Activated CD4-positive, alpha-beta T cell treated with anti-CD3 and anti-CD28 coated beads, Interleukin-2, Interleukin-6, amounts not matched to agents 100 ng/mL and 50 ng/mL, durations not matched to agents 16 hours and 8 hours (primary cell): ENCODE data around the gene DYSF.

ENCODE experiments used
- DNase-seq: peaks from one replicate; pipeline ENCODE4 v3.0.0-alpha.2; 2020

The DYSF gene

DNA sequence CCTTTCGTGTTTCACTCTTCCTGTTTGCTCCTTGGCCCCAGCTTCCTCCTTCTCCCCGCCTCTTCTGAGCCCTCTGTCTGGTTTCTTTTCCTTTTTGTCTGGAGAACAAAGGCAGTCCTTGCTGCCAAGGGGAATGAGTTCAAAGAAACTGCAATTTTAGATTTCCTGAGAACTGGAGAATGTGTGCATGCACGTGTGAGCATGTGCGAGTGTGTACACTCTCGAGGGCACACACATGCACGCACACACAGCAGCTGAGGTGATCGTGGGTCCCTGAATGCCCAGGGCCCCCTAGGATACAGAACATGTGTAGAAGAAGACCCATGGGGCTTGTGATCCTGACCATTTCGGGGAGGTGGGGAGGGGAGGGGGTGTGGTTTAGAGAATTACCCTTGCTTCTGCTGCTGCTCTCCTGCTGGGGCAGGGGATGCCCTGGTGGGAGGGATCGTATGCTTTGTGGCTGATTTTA is 151.8 kb downstream of the DYSF start:
- no peak for DNase-seq

- DNase-seq: no peak
Observed at GRCh38 chr2:71605781-71606241, 152.4 kb downstream of the DYSF start.

DNA sequence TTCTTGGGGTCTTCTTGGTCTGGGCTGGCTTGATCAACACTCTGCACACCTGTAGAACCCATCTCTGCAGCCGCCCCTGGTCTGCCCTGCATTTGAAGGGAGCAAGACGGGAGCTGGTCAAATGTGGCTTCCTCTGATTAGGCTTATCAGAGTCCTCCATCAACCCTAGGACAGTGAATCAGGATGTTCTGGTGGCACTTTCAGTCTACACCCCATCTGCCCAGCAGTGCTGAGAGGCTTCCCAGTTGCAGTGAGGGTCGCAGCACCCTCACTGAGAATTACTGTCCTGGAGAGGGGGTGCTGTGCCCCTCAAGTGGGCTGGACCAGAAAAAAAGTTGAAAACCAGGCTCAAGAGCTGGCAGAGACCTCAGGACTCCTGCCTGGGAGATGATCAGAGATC is 152.9 kb downstream of the DYSF start:
- no peak for DNase-seq

DNA sequence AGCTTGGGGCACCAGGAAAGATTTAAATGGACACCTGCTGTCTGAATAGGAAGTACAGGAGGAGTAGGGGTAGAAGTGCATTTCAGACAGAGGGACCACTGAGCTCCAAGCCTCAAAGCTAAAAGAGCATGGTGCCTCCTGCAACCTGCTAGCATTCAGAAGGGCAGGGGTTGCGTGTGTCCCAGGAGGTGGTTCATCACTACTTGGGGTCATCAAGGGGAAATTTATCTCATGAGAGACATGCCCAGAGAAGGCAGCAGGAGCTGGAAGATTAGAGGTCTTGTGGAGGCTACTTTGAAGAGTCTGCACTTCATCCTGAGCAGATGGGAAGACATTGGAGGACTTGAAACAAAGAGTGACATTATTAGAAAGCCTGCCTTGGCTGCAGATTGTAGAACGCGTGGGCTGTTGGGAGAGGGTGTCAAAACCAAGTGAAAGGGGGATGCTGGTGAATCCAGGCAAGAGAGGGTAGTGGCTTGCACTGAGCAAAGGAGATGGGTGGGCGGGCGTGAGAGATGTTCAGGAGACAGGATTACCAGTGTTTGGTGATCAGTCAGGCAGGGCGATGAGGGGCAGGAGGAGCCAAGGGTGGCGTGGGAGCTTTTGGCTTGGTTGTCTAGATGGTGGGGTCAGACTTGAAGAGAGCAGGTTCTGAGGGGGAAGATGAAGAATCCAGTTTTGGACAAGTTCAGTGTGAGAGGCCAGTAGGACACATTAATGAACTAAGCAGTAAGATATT is 154.0 kb downstream of the DYSF start:
- no peak for DNase-seq

- DNase-seq: no peak
Observed at GRCh38 chr2:71608034-71608433, 154.7 kb downstream of the DYSF start.

DNA sequence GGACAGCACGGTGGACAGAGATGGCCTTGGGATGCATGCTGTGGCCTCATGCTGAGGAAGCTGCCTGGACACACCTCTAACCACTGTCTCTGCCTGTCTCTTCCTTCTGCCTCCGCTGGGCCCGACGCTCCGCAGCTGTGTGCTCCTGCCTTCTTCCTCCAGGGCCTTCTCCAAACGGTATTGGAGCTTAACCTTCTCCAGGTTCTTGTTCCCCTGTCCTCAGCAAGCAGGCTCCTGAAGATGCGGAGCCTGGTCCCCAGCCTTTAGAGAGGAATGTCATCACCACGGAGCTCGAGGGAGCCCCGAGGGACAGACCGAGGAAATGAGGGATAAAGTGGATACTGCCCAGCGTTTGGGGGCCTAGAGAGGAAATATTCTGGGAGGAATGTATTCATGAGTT is 155.1 kb downstream of the DYSF start:
- no peak for DNase-seq

DNA sequence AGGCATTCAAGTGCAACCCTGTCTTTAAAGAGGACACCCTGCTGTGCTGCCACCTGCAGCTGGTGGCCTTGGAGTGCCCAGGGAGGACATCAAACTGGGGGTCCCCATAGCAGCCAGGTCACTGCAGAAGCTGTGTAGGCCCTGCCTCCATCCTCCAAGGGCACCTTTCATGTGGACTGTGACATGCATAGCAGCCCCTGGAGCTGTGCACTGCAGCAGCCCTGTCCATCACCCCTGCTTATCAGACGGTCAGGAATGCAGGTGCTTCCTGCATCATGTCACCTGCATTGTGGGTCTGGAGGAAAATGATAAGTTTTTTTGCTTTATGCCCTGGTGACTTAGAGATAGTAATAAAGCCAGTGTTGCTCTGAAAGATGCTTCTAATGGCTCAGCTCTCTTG is 155.7 kb downstream of the DYSF start:
- no peak for DNase-seq

DNA sequence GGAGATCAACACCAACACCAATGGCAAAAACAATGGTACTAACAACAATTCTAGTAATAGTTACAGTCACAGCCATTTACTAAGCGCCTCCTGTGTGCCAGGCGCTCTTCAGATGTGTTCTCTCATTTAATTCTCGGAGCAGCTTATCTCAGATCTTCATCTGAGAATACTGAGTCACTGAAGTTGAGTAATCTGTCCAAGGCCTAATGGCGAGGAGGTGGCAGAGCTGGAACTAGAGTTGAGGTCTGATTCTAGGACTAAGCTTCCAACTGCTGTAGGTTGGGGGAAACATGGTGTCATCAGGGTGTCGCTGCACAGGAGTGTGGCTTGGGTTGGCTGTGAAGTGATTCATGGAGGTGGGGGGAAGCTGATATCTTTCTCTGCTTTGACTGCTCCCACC is 156.1 kb downstream of the DYSF start:
- DNase-seq: no peak

DNA sequence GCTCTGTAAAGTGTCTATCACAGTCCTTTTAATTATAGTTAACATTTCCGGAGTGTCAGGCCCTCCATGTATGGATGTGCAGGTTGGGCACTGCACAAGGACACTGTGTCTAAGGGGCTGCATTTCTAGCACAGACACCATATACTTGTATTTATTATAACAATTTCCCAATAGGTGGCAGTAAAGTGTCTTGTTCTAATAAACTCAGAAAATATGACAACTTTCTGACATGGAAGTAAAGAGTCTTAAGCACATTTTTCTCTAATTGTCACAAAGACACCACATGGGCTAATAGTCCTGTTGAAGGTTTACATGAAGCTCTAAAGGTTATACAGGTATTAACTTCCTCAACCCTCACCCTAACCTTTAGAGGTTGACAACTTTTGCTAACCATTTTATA is 156.6 kb downstream of the DYSF start:
- DNase-seq: no peak

GRCh38 chr2:71610671-71611070 is 157.3 kb downstream of the DYSF start:
- DNase-seq: no peak

DNA sequence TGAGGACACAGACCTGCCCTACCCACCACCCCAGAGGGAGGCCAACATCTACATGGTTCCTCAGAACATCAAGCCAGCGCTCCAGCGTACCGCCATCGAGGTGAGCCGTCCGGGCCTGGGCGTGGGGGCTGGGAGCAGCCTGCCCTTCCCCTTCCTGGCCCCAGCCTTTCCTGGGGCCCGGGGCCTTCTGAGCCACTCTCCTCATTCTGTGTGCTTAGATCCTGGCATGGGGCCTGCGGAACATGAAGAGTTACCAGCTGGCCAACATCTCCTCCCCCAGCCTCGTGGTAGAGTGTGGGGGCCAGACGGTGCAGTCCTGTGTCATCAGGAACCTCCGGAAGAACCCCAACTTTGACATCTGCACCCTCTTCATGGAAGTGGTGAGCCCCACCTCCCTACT is 157.9 kb downstream of the DYSF start:
- no peak for DNase-seq

DNA sequence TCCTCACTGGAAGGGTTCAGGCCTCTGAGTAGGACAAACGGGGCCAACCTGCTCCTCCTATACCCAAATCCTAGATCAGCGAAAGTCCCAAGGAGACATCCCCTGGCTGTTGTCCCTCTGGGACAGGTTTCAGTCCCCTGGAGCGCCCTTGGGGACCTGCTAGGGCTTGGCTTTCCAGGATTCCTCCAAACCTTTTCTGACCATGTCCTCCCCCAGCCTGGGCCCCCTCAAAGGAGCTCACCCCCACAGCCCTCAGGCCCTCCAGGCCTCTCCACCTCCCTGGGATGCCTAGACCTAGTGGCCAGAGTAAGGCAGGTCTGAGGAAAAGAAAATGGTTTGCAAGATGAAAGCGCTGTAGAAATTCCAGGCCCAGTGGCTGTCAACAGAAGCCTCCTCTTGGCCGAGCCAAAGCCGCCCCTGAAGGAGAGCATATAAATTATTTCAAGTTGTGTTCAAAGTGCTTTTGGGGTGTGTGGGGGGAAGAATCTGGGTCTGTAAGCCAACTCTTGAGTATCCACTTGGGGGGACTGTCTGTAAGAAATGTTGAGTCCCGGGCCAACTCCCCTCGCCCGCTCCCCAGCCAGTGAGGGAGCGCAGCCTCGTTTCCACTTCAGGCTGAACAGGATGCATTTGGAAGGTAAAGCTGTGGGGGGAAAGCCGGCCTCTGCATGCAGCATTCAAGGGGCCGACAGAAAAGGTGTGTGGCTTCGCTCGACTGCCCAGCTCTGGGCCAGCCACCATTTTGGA is 158.6 kb downstream of the DYSF start:
- no peak for DNase-seq

DNA sequence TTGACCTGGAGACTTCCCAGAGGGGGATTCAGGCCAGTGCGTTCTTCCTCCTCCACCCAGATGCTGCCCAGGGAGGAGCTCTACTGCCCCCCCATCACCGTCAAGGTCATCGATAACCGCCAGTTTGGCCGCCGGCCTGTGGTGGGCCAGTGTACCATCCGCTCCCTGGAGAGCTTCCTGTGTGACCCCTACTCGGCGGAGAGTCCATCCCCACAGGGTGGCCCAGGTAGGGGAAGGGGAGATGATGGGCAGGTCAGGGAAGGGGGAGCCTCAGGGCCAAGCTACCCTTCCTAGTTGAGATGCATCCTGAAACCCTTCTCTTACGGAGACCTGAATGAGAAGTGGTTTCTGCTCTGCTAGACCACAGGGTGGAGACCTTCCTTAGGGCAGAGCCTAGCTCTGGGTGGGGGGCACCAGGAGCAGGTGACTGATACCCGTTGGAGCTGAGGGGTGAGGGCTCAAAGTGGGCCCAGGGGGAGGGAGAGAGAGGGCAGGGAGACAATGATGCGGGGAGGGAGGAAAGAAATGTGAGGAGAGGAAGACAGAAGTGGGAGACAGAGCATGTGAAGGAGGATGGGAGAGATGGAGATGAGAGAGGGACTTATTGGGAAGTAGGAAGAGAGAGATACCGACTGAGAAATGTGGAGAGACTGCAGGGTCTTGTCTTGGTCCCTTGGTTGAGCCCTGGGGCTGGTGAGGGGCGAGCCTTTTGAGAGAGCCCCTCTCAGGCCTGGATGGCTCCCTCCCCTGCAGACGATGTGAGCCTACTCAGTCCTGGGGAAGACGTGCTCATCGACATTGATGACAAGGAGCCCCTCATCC is 159.4 kb downstream of the DYSF start:
- no peak for DNase-seq

GRCh38 chr2:71613403-71613952 is 160.1 kb downstream of the DYSF start:
- DNase-seq: no peak

GRCh38 chr2:71613953-71614925 is 160.9 kb downstream of the DYSF start:
- no peak for DNase-seq

- DNase-seq: no peak
Observed at GRCh38 chr2:71614976-71615766, 161.8 kb downstream of the DYSF start.

DNA sequence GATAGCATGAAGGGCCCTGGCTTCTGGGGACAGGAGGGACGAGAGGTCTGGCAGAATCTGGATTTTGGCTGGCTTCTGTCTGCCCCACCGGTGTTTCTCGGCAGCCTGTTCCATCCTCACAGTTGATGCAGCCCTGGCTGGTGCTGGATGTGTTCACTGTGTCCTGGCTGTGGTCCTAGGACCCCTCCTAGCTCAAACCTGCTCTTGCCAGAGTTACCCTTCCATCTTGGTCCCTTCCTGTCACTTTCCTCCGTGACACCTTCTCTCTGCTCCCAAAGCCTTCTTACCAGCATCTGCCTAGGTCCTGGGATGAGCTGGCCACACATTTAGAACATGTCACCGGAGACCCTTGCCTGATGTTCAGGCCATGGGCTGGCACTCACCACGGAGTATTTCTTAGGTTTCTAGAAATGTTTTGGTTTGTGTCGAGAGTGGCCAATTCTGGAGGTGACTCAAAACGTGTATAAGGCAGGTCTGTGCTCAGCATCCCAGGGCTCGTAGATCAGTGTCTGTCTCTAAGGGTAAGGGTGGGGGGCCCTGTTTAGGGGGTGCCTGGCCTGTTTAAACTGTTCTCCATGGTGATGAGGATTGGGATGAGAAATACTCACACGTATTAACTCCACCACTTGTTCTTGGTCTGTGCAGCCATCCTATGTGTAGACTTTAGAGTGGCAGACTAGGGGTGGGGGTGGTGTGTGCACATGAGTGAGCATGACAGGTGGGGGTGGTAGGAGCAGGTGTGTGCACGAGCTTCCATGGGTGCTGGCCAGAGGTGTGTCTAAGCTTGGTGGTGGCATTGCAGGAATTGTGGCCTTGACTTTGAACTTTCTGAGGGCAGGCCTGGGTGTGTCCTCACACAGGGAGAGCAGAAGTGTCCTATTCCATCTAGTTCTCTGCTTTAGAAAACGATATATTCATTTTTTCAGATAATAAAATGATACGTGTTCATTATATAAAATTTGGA is 162.7 kb downstream of the DYSF start:
- DNase-seq: no peak

DNA sequence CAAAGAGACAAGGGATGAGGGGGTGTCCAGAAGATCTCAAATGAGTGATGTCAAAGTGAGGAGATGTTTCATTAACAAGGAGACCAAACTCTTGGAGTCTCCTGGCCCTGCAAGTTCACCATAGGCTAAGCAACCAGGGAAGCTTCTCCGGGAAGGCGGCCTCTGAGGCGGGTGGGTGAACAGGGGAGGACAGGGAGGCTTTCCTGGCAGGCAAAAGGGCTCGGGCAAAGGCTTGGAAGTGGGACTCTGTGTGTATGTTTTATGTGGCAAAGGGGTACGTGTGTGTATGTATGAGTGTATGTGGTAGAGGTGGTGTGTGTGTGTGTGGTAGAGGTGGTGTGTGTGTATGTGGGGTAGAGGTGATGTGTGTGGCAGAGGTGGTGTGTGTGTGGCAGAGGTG is 163.9 kb downstream of the DYSF start:
- no peak for DNase-seq

DNA sequence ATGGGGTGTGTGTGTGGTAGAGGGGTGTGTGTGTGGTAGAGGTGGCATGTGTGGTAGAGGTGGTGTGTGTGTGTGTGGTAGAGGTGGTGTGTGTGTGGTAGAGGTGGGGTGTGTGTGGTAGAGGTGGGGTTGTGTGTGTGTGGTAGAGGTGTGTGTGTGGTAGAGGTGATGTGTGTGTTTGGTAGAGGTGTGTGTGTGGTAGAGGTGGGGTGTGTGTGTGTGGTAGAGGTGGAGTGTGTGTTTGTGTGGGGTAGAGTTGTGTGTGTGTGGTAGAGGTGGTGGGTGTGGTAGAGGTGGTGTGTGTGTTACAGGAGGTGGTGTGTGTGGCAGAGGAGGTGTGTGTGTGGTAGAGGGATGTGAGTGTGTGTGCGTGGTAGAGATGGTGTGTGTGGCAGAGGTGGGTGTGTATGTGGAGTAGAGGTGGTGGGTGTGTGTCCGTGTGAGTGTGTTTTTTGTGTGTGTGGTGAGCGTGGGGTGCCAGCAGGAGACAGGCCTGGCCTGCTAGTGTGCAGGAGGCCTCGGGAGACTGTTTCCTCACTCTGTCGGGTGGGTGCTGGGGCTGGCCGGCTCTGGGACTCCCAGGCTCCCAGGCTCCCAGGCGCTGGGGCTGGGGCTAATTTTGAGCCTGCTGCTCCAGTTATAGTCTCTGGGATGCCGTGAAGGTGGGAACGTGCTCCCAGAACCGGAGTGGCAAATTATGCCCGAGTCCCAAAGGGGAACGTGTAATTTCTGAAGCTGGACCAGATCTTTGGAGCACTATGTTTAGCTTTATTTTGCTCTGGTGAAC is 165.2 kb downstream of the DYSF start:
- DNase-seq: no peak
